HL-60 (cell line): ENCODE measurements around the gene RTP3.

Experiments used
- DNase-seq, 2 experiments: peaks; one replicate each; pipeline ENCODE4 v3.0.0-alpha.2; 2010 to 2020; ENCODE audit warnings: low read depth in 1 of 2, low spot score in 1 of 2
- H3K27ac ChIP-seq: fragments of 250-450 bp; sonication (Bioruptor Pico); replicated peaks from 2 replicates; pipeline ENCODE4 v1.5.1; 2020; ENCODE audit warnings: mild to moderate bottlenecking, moderate library complexity
- H3K27me3 ChIP-seq: fragments of 250-450 bp; sonication (Bioruptor Pico); 2 replicates; pipeline ENCODE4 v1.5.1; 2021; ENCODE audit warnings: mild to moderate bottlenecking, moderate library complexity; ENCODE audit not compliant: insufficient read depth, poor library complexity, severe bottlenecking
- H3K4me3 ChIP-seq: replicated peaks from 2 replicates; pipeline ENCODE4 v1.5.1; 2011; ENCODE audit warnings: mild to moderate bottlenecking, control low read depth, low read length; ENCODE audit not compliant: insufficient read depth
- GABPA ChIP-seq: IDR thresholded peaks from 2 replicates; pipeline ENCODE4 v1.6.1; 2012; ENCODE audit warnings: low read depth
- POLR2AphosphoS5 ChIP-seq: IDR thresholded peaks from 2 replicates; pipeline ENCODE4 v1.6.1; 2012; ENCODE audit warnings: low read depth
- SPI1 ChIP-seq: IDR thresholded peaks from 2 replicates; pipeline ENCODE4 v1.6.1; 2012; ENCODE audit warnings: low read depth, mild to moderate bottlenecking, borderline replicate concordance
- TF ChIP-seq, protein P1 (sequence below): IDR thresholded peaks from 2 replicates; pipeline ENCODE4 v1.6.1; 2012; ENCODE audit warnings: low read depth; ENCODE audit not compliant: insufficient replicate concordance
- TF ChIP-seq, protein P2 (sequence below): IDR thresholded peaks from one replicate; pipeline ENCODE4 v1.5.1; 2011; ENCODE audit warnings: low read length, control low read depth, inconsistent platforms; ENCODE audit not compliant: insufficient read depth

RTP3 gene

GRCh38 chr3:46488735-46489361 lies 8.9 kb upstream of the RTP3 start:
- TF ChIP-seq, protein P1, sequence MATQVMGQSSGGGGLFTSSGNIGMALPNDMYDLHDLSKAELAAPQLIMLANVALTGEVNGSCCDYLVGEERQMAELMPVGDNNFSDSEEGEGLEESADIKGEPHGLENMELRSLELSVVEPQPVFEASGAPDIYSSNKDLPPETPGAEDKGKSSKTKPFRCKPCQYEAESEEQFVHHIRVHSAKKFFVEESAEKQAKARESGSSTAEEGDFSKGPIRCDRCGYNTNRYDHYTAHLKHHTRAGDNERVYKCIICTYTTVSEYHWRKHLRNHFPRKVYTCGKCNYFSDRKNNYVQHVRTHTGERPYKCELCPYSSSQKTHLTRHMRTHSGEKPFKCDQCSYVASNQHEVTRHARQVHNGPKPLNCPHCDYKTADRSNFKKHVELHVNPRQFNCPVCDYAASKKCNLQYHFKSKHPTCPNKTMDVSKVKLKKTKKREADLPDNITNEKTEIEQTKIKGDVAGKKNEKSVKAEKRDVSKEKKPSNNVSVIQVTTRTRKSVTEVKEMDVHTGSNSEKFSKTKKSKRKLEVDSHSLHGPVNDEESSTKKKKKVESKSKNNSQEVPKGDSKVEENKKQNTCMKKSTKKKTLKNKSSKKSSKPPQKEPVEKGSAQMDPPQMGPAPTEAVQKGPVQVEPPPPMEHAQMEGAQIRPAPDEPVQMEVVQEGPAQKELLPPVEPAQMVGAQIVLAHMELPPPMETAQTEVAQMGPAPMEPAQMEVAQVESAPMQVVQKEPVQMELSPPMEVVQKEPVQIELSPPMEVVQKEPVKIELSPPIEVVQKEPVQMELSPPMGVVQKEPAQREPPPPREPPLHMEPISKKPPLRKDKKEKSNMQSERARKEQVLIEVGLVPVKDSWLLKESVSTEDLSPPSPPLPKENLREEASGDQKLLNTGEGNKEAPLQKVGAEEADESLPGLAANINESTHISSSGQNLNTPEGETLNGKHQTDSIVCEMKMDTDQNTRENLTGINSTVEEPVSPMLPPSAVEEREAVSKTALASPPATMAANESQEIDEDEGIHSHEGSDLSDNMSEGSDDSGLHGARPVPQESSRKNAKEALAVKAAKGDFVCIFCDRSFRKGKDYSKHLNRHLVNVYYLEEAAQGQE, result no peak
- TF ChIP-seq GABPA (no peak), SPI1 (no peak; the same call in 1 of the 2 replicates), POLR2AphosphoS5 (no peak)
- TF ChIP-seq, protein P2, sequence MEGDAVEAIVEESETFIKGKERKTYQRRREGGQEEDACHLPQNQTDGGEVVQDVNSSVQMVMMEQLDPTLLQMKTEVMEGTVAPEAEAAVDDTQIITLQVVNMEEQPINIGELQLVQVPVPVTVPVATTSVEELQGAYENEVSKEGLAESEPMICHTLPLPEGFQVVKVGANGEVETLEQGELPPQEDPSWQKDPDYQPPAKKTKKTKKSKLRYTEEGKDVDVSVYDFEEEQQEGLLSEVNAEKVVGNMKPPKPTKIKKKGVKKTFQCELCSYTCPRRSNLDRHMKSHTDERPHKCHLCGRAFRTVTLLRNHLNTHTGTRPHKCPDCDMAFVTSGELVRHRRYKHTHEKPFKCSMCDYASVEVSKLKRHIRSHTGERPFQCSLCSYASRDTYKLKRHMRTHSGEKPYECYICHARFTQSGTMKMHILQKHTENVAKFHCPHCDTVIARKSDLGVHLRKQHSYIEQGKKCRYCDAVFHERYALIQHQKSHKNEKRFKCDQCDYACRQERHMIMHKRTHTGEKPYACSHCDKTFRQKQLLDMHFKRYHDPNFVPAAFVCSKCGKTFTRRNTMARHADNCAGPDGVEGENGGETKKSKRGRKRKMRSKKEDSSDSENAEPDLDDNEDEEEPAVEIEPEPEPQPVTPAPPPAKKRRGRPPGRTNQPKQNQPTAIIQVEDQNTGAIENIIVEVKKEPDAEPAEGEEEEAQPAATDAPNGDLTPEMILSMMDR, result peak; percentile 98
- Histone ChIP-seq H3K4me3 (peak overlapping the region; percentile 27), H3K27ac (no peak overlapping the region), H3K27me3 (no peaks in the 10 kb centered on the region)
- peak; percentile 71 to 94 for DNase-seq

DNA sequence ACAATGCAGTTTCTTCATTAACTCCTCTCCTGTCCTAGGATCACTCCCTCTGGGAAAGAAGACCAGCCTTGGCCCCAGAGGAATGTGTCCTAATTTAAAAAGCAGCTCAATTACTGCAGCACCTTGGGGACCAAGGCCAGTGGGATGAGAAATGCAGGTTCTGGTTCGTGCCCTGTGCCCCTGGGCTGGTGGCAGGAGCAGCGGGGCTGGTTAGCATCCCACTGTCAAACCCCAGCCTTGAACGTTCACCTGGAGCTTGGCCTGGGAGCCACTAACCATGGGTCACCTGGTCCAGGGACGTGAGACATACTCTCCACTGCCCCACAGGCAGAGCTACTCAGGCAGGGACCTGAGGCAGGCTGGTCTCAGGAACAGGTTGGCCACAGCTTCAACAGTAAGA lies 8.4 kb upstream of the RTP3 start:
- no peak for DNase-seq
- H3K27ac ChIP-seq, result no peak overlapping the region
- TF ChIP-seq, protein P2, result no peak
- no peak for TF ChIP-seq SPI1
- H3K27me3 ChIP-seq, result no peaks in the 10 kb centered on the region
- no peak overlapping the region for H3K4me3 ChIP-seq

DNA sequence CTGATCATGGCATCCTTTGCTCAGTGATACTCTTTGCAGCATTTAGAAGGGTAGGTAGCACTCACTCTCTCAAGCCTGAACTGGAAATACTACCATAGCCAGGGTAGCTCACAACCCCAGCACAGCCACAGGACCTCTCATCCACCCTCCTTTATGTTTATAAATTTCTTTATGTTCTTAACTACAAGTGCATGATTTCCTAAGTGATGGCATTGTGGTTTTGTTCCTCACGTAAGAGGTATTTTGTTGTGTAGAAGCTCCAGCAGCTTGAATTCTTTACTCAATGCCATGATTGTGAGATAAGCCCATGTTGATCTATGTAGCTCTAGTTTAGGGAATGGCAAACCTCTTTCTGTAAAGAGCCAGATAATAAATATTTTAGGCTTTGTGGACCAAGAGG lies 7.9 kb upstream of the RTP3 start:
- H3K4me3 ChIP-seq, result no peak overlapping the region

More for the DNA sequence above, 7.9 kb upstream of the RTP3 start:
- no peak for TF ChIP-seq SPI1
- no peak for TF ChIP-seq GABPA
- TF ChIP-seq, protein P1, result no peak
- TF ChIP-seq, protein P2, result no peak
- TF ChIP-seq POLR2AphosphoS5, result no peak
- no peak for DNase-seq
- Histone ChIP-seq H3K27ac (no peak overlapping the region), H3K27me3 (no peaks in the 10 kb centered on the region)
